Mesenchymal stem cell (in vitro differentiated cells and primary cell): Measurements from ENCODE around the gene EXOC8.

Source experiments
- DNase-seq: peaks from one replicate; pipeline ENCODE4 v3.0.0-alpha.2; 2013
- H2AFZ ChIP-seq: one replicate; pipeline ENCODE4 v1.6.1; 2013; ENCODE audit warnings: low read depth, mild to moderate bottlenecking, control low read depth, inconsistent platforms, low read length, moderate library complexity
- H2AK5ac ChIP-seq: 2 replicates; pipeline ENCODE4 v1.6.1; 2013; ENCODE audit warnings: low read length, moderate library complexity, mild to moderate bottlenecking, inconsistent platforms; ENCODE audit not compliant: severe bottlenecking
- H2BK120ac ChIP-seq: one replicate; pipeline ENCODE4 v1.6.1; 2013; ENCODE audit warnings: low read depth, mild to moderate bottlenecking, inconsistent platforms, low read length, moderate library complexity
- H2BK12ac ChIP-seq, 2 experiments: one replicate each; pipeline ENCODE4 v1.6.1; 2013; ENCODE audit warnings: inconsistent platforms in 2 of 2, low read length in 2 of 2, mild to moderate bottlenecking in 2 of 2, moderate library complexity in 2 of 2, control low read depth in 1 of 2
- H2BK15ac ChIP-seq: one replicate; pipeline ENCODE4 v1.6.1; 2013; ENCODE audit warnings: mild to moderate bottlenecking, low read depth, inconsistent platforms; ENCODE audit not compliant: poor library complexity, severe bottlenecking
- H2BK5ac ChIP-seq: 2 replicates; pipeline ENCODE4 v1.6.1; 2013; ENCODE audit warnings: low read depth, mild to moderate bottlenecking, low read length, control low read depth, inconsistent platforms; ENCODE audit not compliant: poor library complexity, severe bottlenecking
- H3K14ac ChIP-seq, 2 experiments: one replicate each; pipeline ENCODE4 v1.6.1; 2013; ENCODE audit warnings: inconsistent platforms in 2 of 2, low read length in 2 of 2, control low read depth in 1 of 2, mild to moderate bottlenecking in 1 of 2, moderate library complexity in 1 of 2
- H3K18ac ChIP-seq, 2 experiments: one replicate each; pipeline ENCODE4 v1.6.1; 2013; ENCODE audit warnings: inconsistent platforms in 2 of 2, low read length in 2 of 2, control low read depth in 1 of 2, low read depth in 1 of 2, mild to moderate bottlenecking in 1 of 2
- H3K23ac ChIP-seq, 2 experiments: one replicate each; pipeline ENCODE4 v1.6.1; 2013; ENCODE audit warnings: inconsistent platforms in 2 of 2, low read length in 2 of 2, mild to moderate bottlenecking in 2 of 2, moderate library complexity in 2 of 2, control low read depth in 1 of 2
- H3K27ac ChIP-seq: 2 replicates; pipeline ENCODE4 v1.5.1; 2013; ENCODE audit warnings: mild to moderate bottlenecking, moderate library complexity, low read length, control low read depth, inconsistent platforms; ENCODE audit not compliant: poor library complexity, severe bottlenecking
- H3K27me3 ChIP-seq, 2 experiments: 2 replicates each; pipeline versions ENCODE4 v1.6.1 to v1.7.0; 2013; ENCODE audit warnings: low read length in 2 of 2, mild to moderate bottlenecking in 2 of 2, moderate library complexity in 2 of 2, control low read depth in 1 of 2, inconsistent platforms in 1 of 2; ENCODE audit not compliant: control insufficient read depth in 1 of 2, insufficient read depth in 1 of 2
- H3K36me3 ChIP-seq, 2 experiments: 2 replicates each; pipeline versions ENCODE4 v1.6.1 to v1.7.0; 2013; ENCODE audit warnings: low read length in 2 of 2, control low read depth in 1 of 2, inconsistent platforms in 1 of 2, low read depth in 1 of 2, mild to moderate bottlenecking in 1 of 2; ENCODE audit not compliant: insufficient read depth in 2 of 2, control insufficient read depth in 1 of 2
- H3K4ac ChIP-seq, 2 experiments: one replicate each; pipeline ENCODE4 v1.6.1; 2013; ENCODE audit warnings: inconsistent platforms in 2 of 2, low read length in 2 of 2, mild to moderate bottlenecking in 2 of 2, moderate library complexity in 2 of 2, control low read depth in 1 of 2, low read depth in 1 of 2
- H3K4me1 ChIP-seq: 2 replicates; pipeline ENCODE4 v1.6.1; 2013; ENCODE audit warnings: low read depth, low read length, control low read depth; ENCODE audit not compliant: control insufficient read depth, insufficient read depth
- H3K4me2 ChIP-seq: 2 replicates; pipeline ENCODE4 v1.6.1; 2013; ENCODE audit warnings: low read length, mild to moderate bottlenecking, inconsistent platforms; ENCODE audit not compliant: poor library complexity, severe bottlenecking
- H3K4me3 ChIP-seq, 2 experiments: 2 replicates each; pipeline versions ENCODE4 v1.5.1 to v1.7.0; 2013; ENCODE audit warnings: low read length in 2 of 2, mild to moderate bottlenecking in 2 of 2, control low read depth in 1 of 2, low read depth in 1 of 2; ENCODE audit not compliant: insufficient read depth in 1 of 2
- H3K79me1 ChIP-seq: replicated peaks from 2 replicates; pipeline ENCODE4 v1.6.1; 2013; ENCODE audit warnings: mild to moderate bottlenecking, control low read depth, low read length, inconsistent platforms; ENCODE audit not compliant: poor library complexity, severe bottlenecking
- H3K9ac ChIP-seq: 2 replicates; pipeline ENCODE4 v1.7.0; 2013; ENCODE audit warnings: mild to moderate bottlenecking, low read length, moderate library complexity
- H3K9me3 ChIP-seq: 2 replicates; pipeline ENCODE4 v1.7.0; 2013; ENCODE audit warnings: mild to moderate bottlenecking, low read length; ENCODE audit not compliant: control insufficient read depth
- H4K8ac ChIP-seq: one replicate; pipeline ENCODE4 v1.6.1; 2013; ENCODE audit warnings: inconsistent platforms, mild to moderate bottlenecking, low read length, moderate library complexity
- H4K91ac ChIP-seq: one replicate; pipeline ENCODE4 v1.6.1; 2013; ENCODE audit warnings: mild to moderate bottlenecking, low read length, inconsistent platforms
- WGBS: methylation state at CpG from one replicate; pipeline ENCODE4 v1.1.7; 2013; ENCODE audit warnings: mixed read lengths; 5-methylcytosine and 5-hydroxymethylcytosine counted together

The EXOC8 gene

GRCh38 chr1:231348442-231348841 lies 10.8 kb upstream of the EXOC8 start:
- no peak overlapping the region for H3K23ac ChIP-seq
- no peak overlapping the region for H3K4me3 ChIP-seq
- peaks cover 33% of the 10 kb centered on the region for H3K79me1 ChIP-seq
- no peak overlapping the region for H2AK5ac ChIP-seq
- H4K91ac ChIP-seq = no peak overlapping the region
- H2BK5ac ChIP-seq = no peak overlapping the region
- no peaks in the 10 kb centered on the region for H3K4me1 ChIP-seq
- H3K18ac ChIP-seq = no peak overlapping the region
- DNase-seq = no peak
- H2AFZ ChIP-seq = no peak overlapping the region
- no peak overlapping the region for H4K8ac ChIP-seq
- no peak overlapping the region for H2BK120ac ChIP-seq
- H3K36me3 ChIP-seq = peaks cover 13 to 72% of the 10 kb centered on the region in 2 experiments
- H3K4me2 ChIP-seq = no peak overlapping the region
- no peak overlapping the region for H3K9ac ChIP-seq
- H3K27ac ChIP-seq = no peak overlapping the region
- no peak overlapping the region for H2BK12ac ChIP-seq
- no peaks in the 10 kb centered on the region for H3K27me3 ChIP-seq
- H3K14ac ChIP-seq = no peak overlapping the region
- H2BK15ac ChIP-seq = no peak overlapping the region
- no peaks in the 10 kb centered on the region for H3K9me3 ChIP-seq
- WGBS = 100% methylated on average over 3 of the region's 4 CpGs
- H3K4ac ChIP-seq = no peak overlapping the region

- H3K4me1 ChIP-seq = no peaks in the 10 kb centered on the region
- H2BK12ac ChIP-seq = no peak overlapping the region
- H2AFZ ChIP-seq = no peak overlapping the region
- H3K4me3 ChIP-seq = no peak overlapping the region
- H3K9me3 ChIP-seq = no peaks in the 10 kb centered on the region
- DNase-seq = no peak
- H3K79me1 ChIP-seq = peaks cover 34% of the 10 kb centered on the region
- no peak overlapping the region for H2BK5ac ChIP-seq
- no peak overlapping the region for H2BK120ac ChIP-seq
- no peak overlapping the region for H4K8ac ChIP-seq
- H2BK15ac ChIP-seq = no peak overlapping the region
- no peak overlapping the region for H3K23ac ChIP-seq
- no peak overlapping the region for H3K14ac ChIP-seq
- no peak overlapping the region for H3K4me2 ChIP-seq
- H3K27me3 ChIP-seq = no peaks in the 10 kb centered on the region
- no peak overlapping the region for H3K9ac ChIP-seq
- WGBS = 98% methylated on average over 4 of the region's 4 CpGs
- H3K27ac ChIP-seq = no peak overlapping the region
- H3K18ac ChIP-seq = no peak overlapping the region
- peaks cover 13 to 72% of the 10 kb centered on the region in 2 experiments for H3K36me3 ChIP-seq
- no peak overlapping the region for H3K4ac ChIP-seq
- no peak overlapping the region for H4K91ac ChIP-seq
- no peak overlapping the region for H2AK5ac ChIP-seq
Observed at GRCh38 chr1:231347961-231348360, 10.3 kb upstream of the EXOC8 start.

GRCh38 chr1:231340328-231341013 lies 2.8 kb upstream of the EXOC8 start:
- 98% methylated on average over 5 of the region's 6 CpGs for WGBS

GRCh38 chr1:231338270-231339128 lies 847 bp upstream of the EXOC8 start, which contains the start of gene SPRTN:
Gene SPRTN, plus strand, starts transcription at chr1:231338293. Its CDS starts 91 bp downstream, at chr1:231338384.
- H3K23ac ChIP-seq = peak within 1 kb of the TSS in 1 of 2 experiments; percentile 54
- peak within 1 kb of the TSS; percentile 91 for H4K8ac ChIP-seq
- peaks cover 21% of the 10 kb centered on the region for H3K4me1 ChIP-seq
- peak within 1 kb of the TSS; percentile 67 for H2BK5ac ChIP-seq
- no peaks in the 10 kb centered on the region for H3K27me3 ChIP-seq
- peak; percentile 29 for DNase-seq
- H3K9ac ChIP-seq = peak within 1 kb of the TSS; percentile 96
- H3K79me1 ChIP-seq = peaks cover 9% of the 10 kb centered on the region
- peak within 1 kb of the TSS; percentile 71 for H4K91ac ChIP-seq
- H2BK12ac ChIP-seq = no peak within 1 kb of the TSS
- H3K4ac ChIP-seq = peak within 1 kb of the TSS; percentile 70 to 88
- peaks cover 13 to 48% of the 10 kb centered on the region in 2 experiments for H3K36me3 ChIP-seq
- no peak within 1 kb of the TSS for H2BK15ac ChIP-seq
- peak within 1 kb of the TSS; percentile 98 for H3K27ac ChIP-seq
- no peaks in the 10 kb centered on the region for H3K9me3 ChIP-seq
- H3K14ac ChIP-seq = peak within 1 kb of the TSS in 1 of 2 experiments; percentile 94
- peak within 1 kb of the TSS; percentile 95 to 99 for H3K4me3 ChIP-seq
- peak within 1 kb of the TSS; percentile 83 for H2AFZ ChIP-seq
- no peak within 1 kb of the TSS for H2BK120ac ChIP-seq
- H2AK5ac ChIP-seq = no peak within 1 kb of the TSS
- peak within 1 kb of the TSS; percentile 76 for H3K4me2 ChIP-seq
- H3K18ac ChIP-seq = peak within 1 kb of the TSS; percentile 75 to 95
- under 1% methylated on average over 35 of the region's 43 CpGs for WGBS

More at GRCh38 chr1:231340328-231341013, 2.8 kb upstream of the EXOC8 start:
- Histone ChIP-seq H3K9ac (no peak overlapping the region), H4K8ac (peak overlapping the region; percentile 35), H2BK15ac (no peak overlapping the region), H2BK120ac (no peak overlapping the region), H4K91ac (no peak overlapping the region), H3K14ac (no peak overlapping the region), H2AK5ac (no peak overlapping the region), H3K9me3 (no peaks in the 10 kb centered on the region), H3K4me1 (peaks cover 19% of the 10 kb centered on the region), H3K36me3 (peaks cover 13 to 42% of the 10 kb centered on the region in 2 experiments), H3K4ac (no peak overlapping the region), H3K27me3 (no peaks in the 10 kb centered on the region), H3K18ac (no peak overlapping the region), H3K4me3 (no peak overlapping the region), H3K27ac (no peak overlapping the region), H2BK5ac (no peak overlapping the region), H3K79me1 (peaks cover 15% of the 10 kb centered on the region), H3K23ac (no peak overlapping the region), H2AFZ (no peak overlapping the region), H2BK12ac (no peak overlapping the region), H3K4me2 (no peak overlapping the region)
- DNase-seq = no peak
